Stimulated activated CD8-positive, alpha-beta memory T cell treated with anti-CD3 and anti-CD28 coated beads, Interleukin-7, amount 100 ng/mL, for 1 hour (primary cell): ENCODE measurements around the gene PRELID3B.

Experiments
- DNase-seq, 2 donors: peaks; one replicate each; pipeline ENCODE4 v3.0.0-alpha.2; 2020; ENCODE audit warnings: low read depth in 2 of 2

Gene PRELID3B

DNA sequence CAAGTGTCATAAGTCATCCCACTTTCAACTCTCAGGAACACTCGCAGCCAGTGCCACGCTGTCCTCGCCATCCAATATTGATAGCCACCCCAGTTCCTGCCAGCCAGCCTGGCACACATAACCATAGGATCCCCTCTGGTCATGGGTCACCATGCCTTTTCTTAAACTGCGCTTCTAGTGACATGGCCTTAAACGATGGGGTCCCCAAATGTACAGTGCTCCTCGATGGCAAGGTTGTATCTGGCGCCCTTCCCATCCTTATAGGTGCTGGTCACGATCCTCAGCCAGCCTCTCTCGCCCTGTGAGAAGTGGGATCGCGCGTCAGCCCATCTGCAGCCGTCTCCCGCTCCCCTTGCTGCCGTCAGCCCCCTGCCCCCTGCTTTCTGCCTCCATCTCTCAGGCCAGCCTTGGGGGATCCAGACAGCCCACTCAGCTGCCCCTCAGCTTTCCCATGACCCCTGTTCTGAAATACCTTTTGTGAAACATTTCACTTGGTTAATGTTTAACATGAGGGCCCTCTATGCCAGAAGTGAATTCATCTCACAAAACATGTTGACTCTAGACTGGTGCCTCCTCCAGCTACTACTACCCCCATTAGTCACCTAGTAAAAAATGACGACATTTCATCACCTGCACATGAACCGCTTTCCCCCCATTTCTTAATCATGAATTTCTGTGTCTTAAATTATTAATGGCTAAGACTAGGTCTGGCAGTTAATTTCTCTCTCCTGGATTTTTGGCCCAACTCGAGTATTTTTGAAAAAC is 46.9 kb downstream of the PRELID3B start:
- DNase-seq = no peak

DNA sequence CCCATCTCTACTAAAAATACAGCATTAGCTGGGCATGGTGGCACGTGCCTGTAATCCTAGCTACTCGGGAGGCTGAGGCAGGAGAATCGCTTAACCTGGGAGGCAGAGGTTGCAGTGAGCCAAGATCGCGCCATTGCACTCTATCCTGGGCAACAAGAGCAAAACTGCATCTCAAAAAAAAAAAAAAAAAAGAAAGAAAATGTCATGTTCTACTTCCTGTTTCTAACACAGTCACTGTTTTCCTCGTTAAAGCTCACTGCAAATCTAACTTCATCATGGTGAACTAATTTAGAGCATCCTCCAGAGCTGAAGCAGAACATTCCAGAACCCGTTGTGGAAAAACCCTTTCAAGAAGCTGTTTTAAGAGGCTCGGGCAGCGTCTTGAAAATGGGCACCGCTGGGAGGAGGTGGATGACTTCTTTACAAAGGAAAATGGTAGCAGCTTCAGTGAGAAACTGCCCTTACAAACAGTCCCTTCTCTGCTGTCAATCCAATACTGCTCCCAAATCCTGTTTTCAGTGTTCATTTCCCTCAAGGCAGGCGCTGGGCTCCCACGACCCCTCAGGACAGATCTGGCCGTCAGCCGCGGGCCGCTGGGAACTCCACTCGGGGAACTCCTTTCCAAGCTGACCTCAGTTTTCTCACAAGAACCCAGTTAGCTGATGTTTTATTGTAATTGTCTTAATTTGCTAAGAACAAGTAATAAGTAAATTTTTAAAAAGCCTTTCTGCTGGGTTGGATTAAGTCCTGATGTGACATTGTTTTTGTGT is 48.0 kb downstream of the PRELID3B start:
- no peak for DNase-seq

DNA sequence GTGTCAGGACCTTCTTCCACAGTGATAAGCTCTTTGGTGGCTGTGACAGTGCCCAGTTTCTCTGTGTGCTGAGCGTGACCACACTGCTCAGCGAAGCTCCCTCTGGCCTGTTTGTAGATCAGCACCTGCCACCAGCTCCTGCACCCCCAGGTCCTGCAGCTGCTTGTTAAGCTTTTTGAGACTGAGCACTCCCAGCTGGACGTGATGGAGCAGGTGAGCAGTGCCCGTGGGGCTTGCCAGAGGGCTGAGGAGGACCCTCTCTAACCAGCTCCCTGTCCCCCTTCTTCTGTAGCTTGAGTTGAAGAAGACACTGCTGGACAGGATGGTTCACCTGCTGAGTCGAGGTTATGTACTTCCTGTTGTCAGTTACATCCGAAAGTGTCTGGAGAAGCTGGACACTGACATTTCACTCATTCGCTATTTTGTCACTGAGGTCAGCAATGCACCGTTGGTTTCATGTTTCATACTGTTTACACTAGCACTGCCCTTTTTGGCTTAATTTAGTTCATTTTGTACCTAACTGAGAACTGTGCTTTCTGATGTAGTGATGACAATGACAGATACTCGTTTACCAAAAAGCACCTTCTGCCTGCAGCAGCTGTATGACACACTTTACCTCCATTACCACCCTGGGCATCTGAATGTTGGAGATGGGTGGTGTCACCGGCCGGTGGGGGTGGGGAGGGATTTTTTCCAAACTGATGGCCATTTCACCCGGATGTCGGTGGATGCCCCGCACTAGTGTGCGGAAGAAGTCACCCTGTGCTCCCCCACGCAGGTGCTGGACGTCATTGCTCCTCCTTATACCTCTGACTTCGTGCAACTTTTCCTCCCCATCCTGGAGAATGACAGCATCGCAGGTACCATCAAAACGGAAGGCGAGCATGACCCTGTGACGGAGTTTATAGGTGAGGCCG is 49.0 kb downstream of the PRELID3B start:
- no peak for DNase-seq

DNA sequence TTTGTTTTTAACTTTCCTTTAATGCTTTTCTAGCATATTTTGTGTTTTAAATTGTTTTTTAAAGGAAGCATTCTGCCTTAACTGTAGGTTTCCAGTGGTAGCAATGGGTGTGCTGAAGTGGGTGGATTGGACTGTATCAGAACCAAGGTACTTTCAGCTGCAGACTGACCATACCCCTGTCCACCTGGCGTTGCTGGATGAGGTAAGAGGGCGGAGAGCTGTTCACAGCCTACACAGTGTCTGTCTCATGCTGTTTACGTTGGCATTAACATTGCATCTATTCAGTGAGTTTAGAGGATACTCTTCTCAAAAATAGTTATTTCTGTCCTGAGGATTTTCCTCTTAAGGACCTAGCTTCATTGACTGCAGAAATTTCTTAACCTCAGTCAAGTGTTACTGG is 49.7 kb downstream of the PRELID3B start:
- no peak for DNase-seq

- no peak for DNase-seq
Measured at GRCh38 chr20:58991715-58992114, 50.9 kb downstream of the PRELID3B start.

DNA sequence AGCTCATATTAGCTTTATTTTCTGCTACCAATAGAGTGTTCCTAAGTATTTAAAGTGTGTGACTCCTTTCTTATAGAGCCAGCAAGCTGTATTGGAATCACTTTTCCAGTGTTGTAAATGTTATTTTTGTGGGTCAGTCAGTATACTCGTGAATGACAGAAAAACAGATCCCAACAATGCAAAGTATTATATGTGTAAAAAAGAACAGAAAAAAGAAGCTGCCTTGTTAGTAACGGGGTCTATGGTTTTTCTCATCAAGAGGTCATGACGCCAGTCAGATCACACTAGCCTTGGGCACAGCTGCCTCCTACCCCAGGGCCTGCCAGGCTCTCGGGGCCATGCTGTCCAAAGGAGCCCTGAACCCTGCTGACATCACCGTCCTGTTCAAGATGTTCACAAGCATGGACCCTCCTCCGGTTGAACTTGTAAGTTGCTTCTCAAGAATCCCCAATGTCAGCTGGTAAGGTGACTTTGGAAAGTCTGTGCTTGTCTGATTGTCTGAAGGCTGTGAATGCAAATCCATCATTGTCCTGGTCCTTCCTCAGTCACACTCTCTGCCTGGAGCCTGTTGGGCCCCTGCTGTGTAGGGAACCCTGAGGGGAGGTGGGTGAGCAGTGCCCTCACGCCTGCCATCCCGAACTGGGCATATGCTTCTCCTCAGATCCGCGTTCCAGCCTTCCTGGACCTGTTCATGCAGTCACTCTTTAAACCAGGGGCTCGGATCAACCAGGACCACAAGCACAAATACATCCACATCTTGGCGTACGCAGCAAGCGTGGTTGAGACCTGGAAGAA is 51.7 kb downstream of the PRELID3B start:
- DNase-seq = no peak

DNA sequence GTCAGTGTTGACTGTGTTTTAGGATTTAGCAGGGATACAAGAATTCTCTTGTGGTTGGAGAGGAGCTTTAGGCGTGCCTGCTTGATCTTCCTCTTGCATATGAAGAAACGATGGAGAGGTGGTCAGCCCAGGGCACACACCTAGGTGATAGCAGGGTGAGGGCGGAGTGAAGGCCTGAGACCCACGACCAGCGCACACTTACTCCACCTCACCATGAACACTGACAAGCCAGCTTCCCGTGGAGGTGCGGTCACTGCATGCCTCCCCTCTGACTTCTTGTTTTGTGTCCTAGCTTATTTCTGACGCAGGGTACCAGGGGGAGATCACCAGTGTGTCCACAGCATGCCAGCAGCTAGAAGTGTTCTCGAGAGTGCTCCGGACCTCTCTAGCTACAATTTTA is 53.4 kb downstream of the PRELID3B start:
- DNase-seq = no peak

- no peak for DNase-seq
Measured at GRCh38 chr20:58988565-58988882, 54.1 kb downstream of the PRELID3B start.

- no peak for DNase-seq
Measured at GRCh38 chr20:58987790-58988564, 54.6 kb downstream of the PRELID3B start.

DNA sequence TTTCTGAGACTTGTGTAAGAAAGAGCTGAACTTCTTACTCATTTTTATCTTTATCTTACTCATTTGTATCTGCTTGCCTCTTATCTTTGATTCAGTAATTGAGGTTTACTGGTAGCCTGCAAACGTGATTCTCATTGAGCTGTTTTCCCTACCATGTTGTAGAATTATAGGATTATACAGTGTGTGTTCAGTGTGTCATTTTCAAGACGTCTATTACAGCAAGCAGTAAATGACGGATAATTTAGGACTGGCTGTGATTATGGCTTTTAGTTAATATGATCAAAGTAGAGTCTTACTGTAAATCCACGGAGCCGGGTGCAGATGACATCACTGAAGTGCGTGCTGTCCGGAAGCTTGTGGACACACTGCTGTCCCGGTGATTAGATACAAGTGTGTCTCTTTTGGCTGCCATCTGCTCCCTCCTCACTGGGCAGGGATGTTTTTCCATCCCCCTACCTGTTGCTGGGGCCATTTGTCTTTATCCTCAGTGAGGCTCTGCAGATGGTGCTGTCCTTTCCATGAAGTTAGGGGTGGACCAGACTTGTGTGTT is 55.5 kb downstream of the PRELID3B start:
- DNase-seq = no peak

DNA sequence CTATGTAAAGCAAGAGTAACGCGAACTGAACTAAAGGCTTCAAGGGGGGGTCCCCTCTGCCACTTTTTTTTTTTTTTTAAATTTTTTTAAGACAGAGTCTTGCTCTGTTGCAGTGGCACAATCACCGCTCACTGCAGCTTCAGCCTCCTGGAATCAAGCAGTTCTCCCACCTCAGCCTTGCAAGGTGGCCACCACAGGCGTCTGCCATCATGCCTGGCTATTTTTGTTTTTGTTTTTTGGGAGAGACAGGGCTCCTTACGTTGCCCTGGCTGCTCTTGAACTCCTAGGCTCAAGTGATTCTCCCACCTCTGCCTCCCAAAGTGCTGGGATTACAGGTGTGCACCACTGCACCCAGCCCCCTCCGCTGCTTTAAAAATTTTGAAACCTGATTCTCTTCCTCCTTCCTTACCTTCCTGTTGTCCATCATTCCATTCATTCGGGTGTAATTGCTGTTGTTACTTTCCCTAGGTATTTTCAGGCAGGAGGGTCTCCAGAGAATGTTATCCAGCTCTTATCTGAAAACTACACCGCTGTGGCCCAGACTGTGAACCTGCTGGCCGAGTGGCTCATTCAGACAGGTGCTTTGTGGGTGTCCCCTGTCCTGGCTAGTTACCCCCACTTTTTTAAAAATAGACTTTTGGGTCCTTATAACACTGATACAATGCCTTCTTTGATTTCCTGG is 56.2 kb downstream of the PRELID3B start:
- DNase-seq = no peak

GRCh38 chr20:58985656-58986055 is 56.9 kb downstream of the PRELID3B start:
- DNase-seq = no peak

GRCh38 chr20:58984691-58985090 is 57.9 kb downstream of the PRELID3B start:
- no peak for DNase-seq
